DMS79 (cell line): Measurements from ENCODE around the gene GNMT.
A peak's percentile ranks its signal among the peaks of the same experiment; 100 is the strongest.

Experiments
- DNase-seq: peaks from one replicate; lab custom pipeline; 2025; lab: John Stamatoyannopoulos, UW

Gene GNMT

GRCh38 chr6:42960243-42961019 lies at the start of gene GNMT:
Gene GNMT, plus strand, starts transcription at chr6:42960754. Its CDS starts 14 bp downstream, at chr6:42960768.
- peak; percentile 47 for DNase-seq

GRCh38 chr6:42911171-42912021 lies 49.2 kb upstream of the GNMT start:
- no peak for DNase-seq

GRCh38 chr6:42914546-42914945 lies 46.0 kb upstream of the GNMT start:
- no peak for DNase-seq

GRCh38 chr6:42915732-42916131 lies 44.8 kb upstream of the GNMT start, which contains the start of gene PTCRA:
Gene PTCRA, plus strand, starts transcription at chr6:42916053. Its CDS starts 17 bp downstream, at chr6:42916070.
- no peak for DNase-seq

GRCh38 chr6:42916288-42916687 lies 44.3 kb upstream of the GNMT start:
- DNase-seq, result no peak

- no peak for DNase-seq
Observed at GRCh38 chr6:42921801-42922200, 38.8 kb upstream of the GNMT start.

- DNase-seq, result no peak
Observed at GRCh38 chr6:42923666-42924065, 36.9 kb upstream of the GNMT start.

- DNase-seq, result no peak
Observed at GRCh38 chr6:42925248-42925857, 35.2 kb upstream of the GNMT start.

- peak; percentile 99 for DNase-seq
Observed at GRCh38 chr6:42928986-42929820, 31.4 kb upstream of the GNMT start, which contains the start of gene CNPY3. Gene CNPY3, plus strand, starts transcription at chr6:42929480. Its CDS starts 91 bp downstream, at chr6:42929571.

GRCh38 chr6:42929821-42930360 lies 30.7 kb upstream of the GNMT start:
- no peak for DNase-seq

- DNase-seq, result no peak
Observed at GRCh38 chr6:42932412-42932811, 28.1 kb upstream of the GNMT start.

- no peak for DNase-seq
Observed at GRCh38 chr6:42933205-42933604, 27.3 kb upstream of the GNMT start.

GRCh38 chr6:42935322-42935721 lies 25.2 kb upstream of the GNMT start:
- no peak for DNase-seq

GRCh38 chr6:42936398-42936797 lies 24.2 kb upstream of the GNMT start:
- no peak for DNase-seq

GRCh38 chr6:42937548-42938427 lies 22.8 kb upstream of the GNMT start:
- DNase-seq, result no peak

GRCh38 chr6:42938428-42938796 lies 22.1 kb upstream of the GNMT start:
- DNase-seq, result no peak

GRCh38 chr6:42938987-42939809 lies 21.4 kb upstream of the GNMT start:
- DNase-seq, result no peak

- no peak for DNase-seq
Observed at GRCh38 chr6:42939810-42940167, 20.8 kb upstream of the GNMT start.

GRCh38 chr6:42940493-42941045 lies 20.0 kb upstream of the GNMT start:
- no peak for DNase-seq
